H1 (cell line): ENCODE results near the gene MGLL. TPM values are rescaled to one million over a fixed set of nuclear protein-coding genes. Genes with fewer than 3 reads are reported as not detected.

ENCODE experiments used
- CTCF ChIA-PET: fragments of 300-600 bp; sonication (Branson Sonifier 250); formaldehyde crosslinking; loops from one replicate; lab custom pipeline; 2021; ENCODE audit not compliant: partially characterized antibody; lab: Charles Lee
- POLR2A ChIA-PET: fragments of 300-600 bp; sonication (Branson Sonifier 250); formaldehyde crosslinking; loops from one replicate; lab custom pipeline; 2021; ENCODE audit warnings: inconsistent platforms; ENCODE audit not compliant: partially characterized antibody; lab: Charles Lee
- DNase-seq, 2 experiments: peaks; one replicate each; pipeline versions ENCODE4 v3.0.0 to v3.0.0-alpha.2; 2010 to 2022; ENCODE audit warnings: low spot score in 2 of 2, low read depth in 1 of 2, mixed read lengths in 1 of 2
- FAIRE-seq: peaks from 2 replicates; lab custom pipeline; 2011; peaks lifted over from hg19 to GRCh38; lab: Jason Lieb, UNC
- H2AFZ ChIP-seq: 2 replicates; pipeline ENCODE4 v1.8.1; 2012; ENCODE audit warnings: low read length, inconsistent platforms
- H2AK5ac ChIP-seq: 2 replicates; pipeline ENCODE4 v1.6.1; 2013; ENCODE audit warnings: low read depth, low read length
- H2BK120ac ChIP-seq: replicated peaks from 2 replicates; pipeline ENCODE3; 2013; ENCODE audit warnings: low read depth, low read length, inconsistent platforms
- H2BK12ac ChIP-seq: 2 replicates; pipeline ENCODE4 v1.6.1; 2013; ENCODE audit warnings: low read depth, low read length
- H2BK15ac ChIP-seq: 2 replicates; pipeline ENCODE4 v1.6.1; 2013; ENCODE audit warnings: low read length
- H2BK20ac ChIP-seq: 2 replicates; pipeline ENCODE4 v1.6.1; 2013; ENCODE audit warnings: low read length
- H2BK5ac ChIP-seq: 2 replicates; pipeline ENCODE4 v1.6.1; 2013; ENCODE audit warnings: low read depth, low read length
- H3K14ac ChIP-seq: 2 replicates; pipeline ENCODE4 v1.6.1; 2013; ENCODE audit warnings: inconsistent platforms; ENCODE audit not compliant: insufficient read length
- H3K18ac ChIP-seq: 2 replicates; pipeline ENCODE4 v1.6.1; 2013; ENCODE audit warnings: low read length; ENCODE audit errors: extremely low read depth
- H3K23ac ChIP-seq: 2 replicates; pipeline ENCODE4 v1.6.1; 2013; ENCODE audit warnings: inconsistent platforms; ENCODE audit not compliant: insufficient read length
- H3K23me2 ChIP-seq: 2 replicates; pipeline ENCODE4 v1.6.1; 2013; ENCODE audit warnings: low read depth, low read length
- H3K27ac ChIP-seq: 2 replicates; pipeline ENCODE4 v1.6.1; 2011; ENCODE audit warnings: low read depth, low read length, inconsistent platforms
- H3K27me3 ChIP-seq, 4 experiments: replicated peaks in 1 of 4; 1 replicate in 1 of 4; 2 replicates in 3 of 4; pipeline versions ENCODE4 v1.6.1 to v1.8.1; 2011 to 2013; ENCODE audit warnings: low read length in 3 of 4, mild to moderate bottlenecking in 3 of 4, inconsistent platforms in 2 of 4, mixed read lengths in 2 of 4, moderate library complexity in 1 of 4; ENCODE audit not compliant: control insufficient read depth in 3 of 4, insufficient read depth in 3 of 4; ENCODE audit errors: extremely low read depth in 1 of 4
- H3K36me3 ChIP-seq, 4 experiments: 2 replicates each; pipeline versions ENCODE4 v1.6.1 to v1.8.1; 2011 to 2013; ENCODE audit warnings: mild to moderate bottlenecking in 4 of 4, low read length in 3 of 4, moderate library complexity in 2 of 4, control low read depth in 1 of 4, inconsistent platforms in 1 of 4; ENCODE audit not compliant: insufficient read depth in 4 of 4, control insufficient read depth in 2 of 4
- H3K4ac ChIP-seq: replicated peaks from 2 replicates; pipeline ENCODE3; 2013; ENCODE audit warnings: low read length, low read depth, mixed read lengths, inconsistent platforms; ENCODE audit not compliant: insufficient read length
- H3K4me1 ChIP-seq, 4 experiments: replicated peaks in 1 of 4; 1 replicate in 1 of 4; 2 replicates in 3 of 4; pipeline versions ENCODE4 v1.6.1 to v1.8.1; 2011 to 2013; ENCODE audit warnings: low read length in 3 of 4, inconsistent platforms in 2 of 4, mixed read lengths in 1 of 4; ENCODE audit not compliant: insufficient read depth in 4 of 4, control insufficient read depth in 3 of 4
- H3K4me2 ChIP-seq, 2 experiments: 2 replicates each; pipeline versions ENCODE4 v1.6.1 to v1.8.1; 2011 to 2013; ENCODE audit warnings: low read depth in 2 of 2, low read length in 2 of 2, control low read depth in 1 of 2, inconsistent platforms in 1 of 2, mild to moderate bottlenecking in 1 of 2; ENCODE audit not compliant: insufficient read depth in 1 of 2
- H3K4me3 ChIP-seq, 4 experiments: fragments of 200-600, 300-600 bp in 1 of 4; sonication (generic), shearing (Covaris generic), sonication (Bioruptor Twin) in 1 of 4; 2 replicates each; pipeline versions ENCODE4 v1.5.1 to v1.8.1; 2011 to 2016; ENCODE audit warnings: low read length in 4 of 4, low read depth in 3 of 4, control low read depth in 2 of 4, inconsistent platforms in 2 of 4, mild to moderate bottlenecking in 2 of 4, mixed read lengths in 1 of 4, moderate library complexity in 1 of 4; ENCODE audit not compliant: insufficient read depth in 2 of 4; ENCODE audit errors: extremely low read depth in 1 of 4
- H3K56ac ChIP-seq: replicated peaks from 2 replicates; pipeline ENCODE3; 2013; ENCODE audit warnings: low read depth, mild to moderate bottlenecking, mixed read lengths, low read length, inconsistent platforms; ENCODE audit not compliant: insufficient read length
- H3K79me1 ChIP-seq: 2 replicates; pipeline ENCODE4 v1.6.1; 2013; ENCODE audit warnings: low read depth, low read length, control low read depth
- H3K79me2 ChIP-seq, 2 experiments: 2 replicates each; pipeline versions ENCODE4 v1.6.1 to v1.8.1; 2012 to 2013; ENCODE audit warnings: low read length in 2 of 2, mild to moderate bottlenecking in 2 of 2, inconsistent platforms in 1 of 2; ENCODE audit not compliant: insufficient read depth in 2 of 2, control insufficient read depth in 1 of 2
- H3K9ac ChIP-seq, 4 experiments: replicated peaks in 1 of 4; 1 replicate in 1 of 4; 2 replicates in 3 of 4; pipeline versions ENCODE4 v1.6.1 to v1.8.1; 2011 to 2013; ENCODE audit warnings: low read depth in 3 of 4, low read length in 3 of 4, control low read depth in 2 of 4, mild to moderate bottlenecking in 2 of 4, moderate library complexity in 2 of 4, inconsistent platforms in 1 of 4; ENCODE audit errors: extremely low read depth in 1 of 4
- H3K9me3 ChIP-seq, 2 experiments: 2 replicates each; pipeline versions ENCODE4 v1.6.1 to v1.8.1; 2012 to 2013; ENCODE audit warnings: mild to moderate bottlenecking in 2 of 2, moderate library complexity in 2 of 2, control low read depth in 1 of 2, inconsistent platforms in 1 of 2, low read depth in 1 of 2, low read length in 1 of 2, mixed read lengths in 1 of 2; ENCODE audit not compliant: insufficient read depth in 2 of 2
- H4K20me1 ChIP-seq, 2 experiments: replicated peaks in 1 of 2; 2 replicates each; pipeline versions ENCODE3 to v1.8.1; 2011 to 2013; ENCODE audit warnings: inconsistent platforms in 2 of 2, low read length in 2 of 2, mild to moderate bottlenecking in 1 of 2; ENCODE audit not compliant: insufficient read depth in 2 of 2, control insufficient read depth in 1 of 2
- H4K5ac ChIP-seq: 2 replicates; pipeline ENCODE4 v1.6.1; 2013; ENCODE audit warnings: low read length, low read depth, mixed read lengths, inconsistent platforms; ENCODE audit not compliant: insufficient read length
- H4K8ac ChIP-seq: 2 replicates; pipeline ENCODE4 v1.8.0; 2013; ENCODE audit warnings: mild to moderate bottlenecking, moderate library complexity, low read length, inconsistent platforms; ENCODE audit not compliant: insufficient read depth; ENCODE audit errors: extremely low read depth
- H4K91ac ChIP-seq: replicated peaks from 2 replicates; pipeline ENCODE3; 2013; ENCODE audit warnings: low read length, mixed read lengths, inconsistent platforms; ENCODE audit not compliant: insufficient read length
- ASH2L ChIP-seq: fragments of 200-600, 300-600 bp; sonication (generic); IDR thresholded peaks from one replicate; pipeline ENCODE4 v1.7.1; 2017; ENCODE audit warnings: low read length
- BCL11A ChIP-seq, 2 experiments: IDR thresholded peaks; one replicate each; pipeline ENCODE4 v1.6.1; 2011; ENCODE audit warnings: low read depth in 2 of 2, low read length in 2 of 2, mild to moderate bottlenecking in 2 of 2
- BRCA1 ChIP-seq: IDR thresholded peaks from 2 replicates; pipeline ENCODE4 v1.6.1; 2012; ENCODE audit warnings: low read depth, low read length, improper control_type of control experiment
- CREB1 ChIP-seq: IDR thresholded peaks from 2 replicates; pipeline ENCODE4 v1.6.1; 2012; ENCODE audit warnings: inconsistent platforms
- EZH2 ChIP-seq: fragments of 200-600 bp; sonication (generic); IDR thresholded peaks from 2 replicates; pipeline ENCODE4 v1.7.1; 2012; ENCODE audit warnings: low read depth, mild to moderate bottlenecking, moderate library complexity, low read length, inconsistent platforms; ENCODE audit not compliant: severe bottlenecking
- FOSL1 ChIP-seq: IDR thresholded peaks from 2 replicates; pipeline ENCODE4 v1.6.1; 2011; ENCODE audit warnings: mild to moderate bottlenecking, low read depth, low read length, moderate library complexity; ENCODE audit not compliant: insufficient read depth
- MAX ChIP-seq: IDR thresholded peaks from 2 replicates; pipeline ENCODE4 v1.6.1; 2012; ENCODE audit warnings: inconsistent platforms
- RBBP5 ChIP-seq: IDR thresholded peaks from 2 replicates; pipeline ENCODE4 v1.7.1; 2012; ENCODE audit warnings: low read depth, mild to moderate bottlenecking, inconsistent platforms, low read length, moderate library complexity, borderline replicate concordance
- SIN3A ChIP-seq, 2 experiments: IDR thresholded peaks in 1 of 2; conservative IDR thresholded peaks in 1 of 2; 2 replicates each; pipeline ENCODE4 v1.6.1; 2011 to 2012; ENCODE audit warnings: low read length in 2 of 2, improper control_type of control experiment in 1 of 2, low read depth in 1 of 2, mild to moderate bottlenecking in 1 of 2
- SP2 ChIP-seq: IDR thresholded peaks from 2 replicates; pipeline ENCODE4 v1.6.1; 2012; ENCODE audit warnings: mild to moderate bottlenecking, low read length, inconsistent platforms
- TAF7 ChIP-seq: optimal IDR thresholded peaks from 2 replicates; pipeline ENCODE3; 2011; ENCODE audit warnings: low read depth, mild to moderate bottlenecking, inconsistent platforms, low read length, moderate library complexity, borderline replicate concordance
- USF2 ChIP-seq: IDR thresholded peaks from 2 replicates; pipeline ENCODE4 v1.6.1; 2011; ENCODE audit warnings: low read length, improper control_type of control experiment
- WGBS, 2 experiments: shearing (Covaris generic) in 1 of 2; methylation state at CpG; one replicate each; pipeline versions ENCODE4 v1.1.6 to v1.1.7; 2013 to 2015; ENCODE audit warnings: low lambda C conversion rate in 2 of 2, mixed read lengths in 2 of 2, inconsistent platforms in 1 of 2, low coverage in 1 of 2, missing lambda C conversion rate in 1 of 2; ENCODE audit not compliant: insufficient replicate concordance in 2 of 2, insufficient coverage in 1 of 2, insufficient read length in 1 of 2; ENCODE audit errors: extremely low coverage in 1 of 2, missing lambda C conversion rate in 1 of 2; 5-methylcytosine and 5-hydroxymethylcytosine counted together
- polyA plus RNA-seq, 7 experiments: library from polyadenylated mRNA; depleted of rRNA in 3 of 7; stranded (reverse) in 5 of 7; unstranded in 2 of 7; fragments of >200 nt in 5 of 7; fragments of 200-250 nt in 2 of 7; gene quantifications; 1 replicate in 5 of 7; 2 replicates in 1 of 7; 4 replicates in 1 of 7; pipeline versions ENCODE4 v1.2.1 to v1.2.3, GENCODE V29; 2011 to 2013; ENCODE audit warnings: missing spikeins in 2 of 7, mixed read lengths in 2 of 7
- total RNA-seq: library from RNA; stranded (reverse); fragmentation: NEBNext Ultra II Directional; extraction: Animal tissue kit (Norgen Biotek cat#: 25700); gene quantifications from 2 replicates; pipeline ENCODE4 v1.2.1, GENCODE V29; 2021

MGLL gene
- total and polyA plus RNA-seq, 2 of the 8 experiments (the other 6 are each of a cell fraction or from before 2014, with no cell fraction given): 0.05 to 0.34 TPM

- 0 out of 2 replicates have a peak overlapping the region, but pooled peaks have one; percentile 70 for H2AK5ac ChIP-seq
- FAIRE-seq: peak; percentile 80
- WGBS, 2 experiments: 10% methylated on average over 4 of the region's 4 CpGs; no CpG with 5 or more reads in 1 of the 2 experiments
- no peak for TF ChIP-seq BCL11A (IDR thresholded peaks at IDR 0.05; ENCODE audit: low read depth in 2 of 2, low read length in 2 of 2)
- TF ChIP-seq USF2: no peak
- no peak for TF ChIP-seq BRCA1
- TF ChIP-seq TAF7: no peak
- TF ChIP-seq SIN3A (conservative IDR thresholded peaks at IDR 0.05 in 1 of 2, IDR thresholded peaks at IDR 0.05 in 1 of 2; ENCODE audit: low read depth in 1 of 2, low read length in 2 of 2): 0 out of 4 replicates have a peak, but pooled peaks of 1 of the 2 experiments have one; percentile 24
- no peak for TF ChIP-seq EZH2
- TF ChIP-seq ASH2L: no peak
- no peak for TF ChIP-seq RBBP5
- TF ChIP-seq FOSL1: no peak
- no peak for TF ChIP-seq CREB1
- TF ChIP-seq SP2: no peak
- peak; percentile 38 for TF ChIP-seq MAX
Observed at GRCh38 chr3:127732303-127732702, 90.0 kb downstream of the MGLL start.

More at GRCh38 chr3:127732303-127732702, 90.0 kb downstream of the MGLL start:
- Histone ChIP-seq H4K8ac (no peak overlapping the region), H3K4me2 (peak overlapping the region; percentile 2 to 35; a peak in 2 of 4 replicates), H3K18ac (no peak overlapping the region), H3K23me2 (no peaks in the 10 kb centered on the region), H2AFZ (no peak overlapping the region), H2BK20ac (no peak overlapping the region), H3K9me3 (no peaks in the 10 kb centered on the region), H2BK5ac (no peak overlapping the region; the same call in 1 of the 2 replicates), H3K79me2 (no peaks in the 10 kb centered on the region), H3K56ac (no peak overlapping the region), H3K23ac (no peak overlapping the region), H3K14ac (no peak overlapping the region), H3K27ac (no peak overlapping the region), H3K4me1 (peaks cover 0 to 15% (median 9%) of the 10 kb centered on the region in 4 experiments; a peak in 5 of 7 replicates), H2BK120ac (no peak overlapping the region), H3K4me3 (no peak overlapping the region), H3K9ac (no peak overlapping the region), H2BK12ac (0 out of 2 replicates have a peak overlapping the region, but pooled peaks have one; percentile 77), H3K79me1 (no peaks in the 10 kb centered on the region), H3K36me3 (no peaks in the 10 kb centered on the region; a peak in 1 of 8 replicates), H2BK15ac (no peak overlapping the region), H3K4ac (no peak overlapping the region), H3K27me3 (peaks cover 0 to 2% (median 0%) of the 10 kb centered on the region in 4 experiments; a peak in 3 of 7 replicates), H4K91ac (no peak overlapping the region), H4K20me1 (no peaks in the 10 kb centered on the region), H4K5ac (no peak overlapping the region)
- CTCF ChIA-PET: interaction anchor here (1.2 to 1.6 kb wide), 2 partner anchors 11 to 31 kb away, joined by 3 read pairs; no protein-coding TSS in a partner anchor
- DNase-seq: peak; percentile 47 to 61
- POLR2A ChIA-PET: interaction anchor here (1.3 kb wide), 1 partner anchor 29 kb away, joined by 3 read pairs; no protein-coding TSS in a partner anchor
